SK-N-MC (cell line): ENCODE results near the gene CACFD1.

Experiments used
- EZH2 ChIP-seq: fragments of 200-600 bp; sonication (generic); IDR thresholded peaks from one replicate; pipeline ENCODE4 v1.6.1; 2017; ENCODE audit warnings: antibody characterized with exemption
- FOXP2 ChIP-seq: optimal IDR thresholded peaks from 2 replicates; pipeline ENCODE3; 2011; ENCODE audit warnings: mild to moderate bottlenecking, moderate library complexity; ENCODE audit not compliant: insufficient read depth; ENCODE audit errors: extremely low read length, control extremely low read depth
- POLR2AphosphoS5 ChIP-seq: IDR thresholded peaks from 2 replicates; pipeline ENCODE4 v1.6.1; 2012; ENCODE audit warnings: mild to moderate bottlenecking, low read depth, low read length, borderline replicate concordance

- TF ChIP-seq EZH2 (no peak), POLR2AphosphoS5 (no peak), FOXP2 (no peak)
Observed at GRCh38 chr9:133516256-133516960, 56.6 kb downstream of the CACFD1 start.
